ENCODE results near the gene TMEM178B. TPM values are rescaled to one million over a fixed set of nuclear protein-coding genes. Genes with fewer than 3 reads are reported as not detected.

The TMEM178B gene
- total and polyA plus RNA-seq, 2 of the 13 experiments (the other 11 are each of a cell fraction or from before 2014, with no cell fraction given): 0.01 to 0.02 TPM

- WGBS (ENCODE audit: low lambda C conversion rate): 0% methylated on average over 1 of the region's 1 CpG
- Histone ChIP-seq H3K9ac (ENCODE audit: insufficient read depth, low read depth, low read length) (no peak overlapping the region), H3K4me3 (replicated peaks in 1 of 3; ENCODE audit: insufficient read depth in 1 of 3, low read depth in 2 of 3, low read length in 3 of 3) (no peak overlapping the region), H3K4me2 (ENCODE audit: low read depth, low read length) (no peak overlapping the region), H3K79me2 (ENCODE audit: insufficient read depth, low read length) (no peaks in the 10 kb centered on the region), H4K20me1 (ENCODE audit: insufficient read depth, low read length) (no peaks in the 10 kb centered on the region), H3K27ac (ENCODE audit: extremely low read length, insufficient read depth, low read length) (no peak overlapping the region), H3K4me1 (ENCODE audit: insufficient read depth, low read length) (no peaks in the 10 kb centered on the region), H3K36me3 (replicated peaks in 1 of 2; ENCODE audit: control insufficient read depth in 1 of 2, insufficient read depth in 2 of 2, low read length in 2 of 2) (no peaks in the 10 kb centered on the region), H3K9me3 (ENCODE audit: low read length) (no peaks in the 10 kb centered on the region), H3K27me3 (ENCODE audit: control insufficient read depth in 1 of 2, insufficient read depth in 2 of 2, low read length in 2 of 2) (peaks cover 0 to 8% of the 10 kb centered on the region in 2 experiments; a peak in 1 of 5 replicates), H2AFZ (ENCODE audit: low read length) (no peak overlapping the region)
- DNase-seq (ENCODE audit: low spot score) (no peak), FAIRE-seq (no peak), ATAC-seq (no peak)
- no TSS peak for BruUV-seq (replicated peaks)
- CTCF ChIA-PET (ENCODE audit: low intra/inter-chr PET ratio, low total read pairs): no interaction called here
- POLR2A ChIA-PET: no interaction called here
- intact Hi-C loops (cut with micrococcal nuclease; ENCODE audit: unreplicated experiment): no loop called here
- in situ Hi-C loops (cut with HindIII; ENCODE audit: extremely low pct_ligation_motif_present, low pct_unique_long_range_greater_than_20kb): no loop called here
- no peak for TF ChIP-seq ELF3 (CRISPR knock-in tag; IDR thresholded peaks at IDR 0.05)
- TF ChIP-seq ZFX (CRISPR knock-in tag; IDR thresholded peaks at IDR 0.05; ENCODE audit: low read depth): no peak
- no peak for TF ChIP-seq ELF1 (CRISPR knock-in tag; IDR thresholded peaks at IDR 0.05)
- no peak for TF ChIP-seq ZKSCAN5 (CRISPR knock-in tag; IDR thresholded peaks at IDR 0.05)
- no peak for TF ChIP-seq PAF1 (CRISPR knock-in tag; IDR thresholded peaks at IDR 0.05)
- no peak for TF ChIP-seq POLR2AphosphoS5 (IDR thresholded peaks at IDR 0.05; ENCODE audit: low read depth, low read length)
- TF ChIP-seq RFX5 (IDR thresholded peaks at IDR 0.05; ENCODE audit: low read depth, low read length): no peak
- TF ChIP-seq GLMP (CRISPR knock-in tag; IDR thresholded peaks at IDR 0.05; ENCODE audit: borderline replicate concordance): no peak
- no peak for TF ChIP-seq ZNF510 (CRISPR knock-in tag; IDR thresholded peaks at IDR 0.05; ENCODE audit: low read depth)
- TF ChIP-seq ZNF790 (CRISPR knock-in tag; IDR thresholded peaks at IDR 0.05; ENCODE audit: borderline replicate concordance): no peak
- TF ChIP-seq AHR (CRISPR knock-in tag; IDR thresholded peaks at IDR 0.05): no peak
- no peak for TF ChIP-seq SNAPC5 (CRISPR knock-in tag; IDR thresholded peaks at IDR 0.05; ENCODE audit: borderline replicate concordance)
Measured at GRCh38 chr7:141484907-141485306, 411.0 kb downstream of the TMEM178B start.

All from HepG2 (cell line).